ENCODE measurements around the gene SENP3. TPM values are rescaled to one million over a fixed set of nuclear protein-coding genes. Genes with fewer than 3 reads are reported as not detected.
A peak's percentile ranks its signal among the peaks of the same experiment; 100 is the strongest.

SENP3 gene
- total and polyA plus RNA-seq, 9 donors: 33.8 to 43.6 (median 41.3) TPM

- Histone ChIP-seq H3K4me1 (ENCODE audit: control insufficient read depth, insufficient read depth, low read length) (peaks cover 56% of the 10 kb centered on the region), H3K36me3 (ENCODE audit: control insufficient read depth, insufficient read depth, low read length) (peaks cover 28% of the 10 kb centered on the region), H3K27me3 (ENCODE audit: control insufficient read depth, insufficient read depth, low read length) (no peaks in the 10 kb centered on the region), H3K9me3 (replicated peaks; ENCODE audit: control insufficient read depth, low read depth, low read length) (no peaks in the 10 kb centered on the region), H3K27ac (ENCODE audit: low read length) (peak overlapping the region; percentile 98), H3K4me3 (ENCODE audit: low read length) (peak overlapping the region; percentile 83)
- 6% methylated on average over 11 of the region's 22 CpGs for WGBS (ENCODE audit: insufficient coverage)
- peak; percentile 72 for DNase-seq
Observed at GRCh38 chr17:7560172-7561027, 1.3 kb upstream of the SENP3 start.

DNA sequence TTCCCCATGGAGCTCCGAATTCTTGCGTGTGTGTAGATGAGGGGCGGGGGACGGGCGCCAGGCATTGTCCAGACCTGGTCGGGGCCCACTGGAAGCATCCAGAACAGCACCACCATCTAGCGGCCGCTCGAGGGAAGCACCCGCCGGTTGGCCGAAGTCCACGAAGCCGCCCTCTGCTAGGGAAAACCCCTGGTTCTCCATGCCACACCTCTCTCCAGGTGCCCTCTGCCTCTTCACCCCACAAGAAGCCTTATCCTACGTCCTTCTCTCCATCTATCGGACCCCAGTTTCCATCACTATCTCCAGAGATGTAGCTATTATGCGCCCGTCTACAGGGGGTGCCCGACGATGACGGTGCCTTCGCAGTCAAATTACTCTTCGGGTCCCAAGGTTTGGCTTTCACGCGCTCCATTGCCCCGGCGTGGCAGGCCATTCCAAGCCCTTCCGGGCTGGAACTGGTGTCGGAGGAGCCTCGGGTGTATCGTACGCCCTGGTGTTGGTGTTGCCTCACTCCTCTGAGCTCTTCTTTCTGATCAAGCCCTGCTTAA is 617 bp upstream of the SENP3 start:
- Histone ChIP-seq H3K9me3 (replicated peaks; ENCODE audit: control insufficient read depth, low read depth, low read length) (no peaks in the 10 kb centered on the region), H3K4me3 (ENCODE audit: low read length) (peak overlapping the region; percentile 83), H3K27ac (ENCODE audit: low read length) (peak overlapping the region; percentile 98), H3K27me3 (ENCODE audit: control insufficient read depth, insufficient read depth, low read length) (no peaks in the 10 kb centered on the region), H3K4me1 (ENCODE audit: control insufficient read depth, insufficient read depth, low read length) (peaks cover 56% of the 10 kb centered on the region), H3K36me3 (ENCODE audit: control insufficient read depth, insufficient read depth, low read length) (peaks cover 35% of the 10 kb centered on the region)
- peak; percentile 93 for DNase-seq
- WGBS (ENCODE audit: insufficient coverage): under 1% methylated on average over 19 of the region's 32 CpGs

GRCh38 chr17:7562208-7562605 is 488 bp downstream of the SENP3 start:
- Histone ChIP-seq H3K4me3 (ENCODE audit: low read length) (peak overlapping the region; percentile 83), H3K4me1 (ENCODE audit: control insufficient read depth, insufficient read depth, low read length) (peaks cover 53% of the 10 kb centered on the region), H3K27ac (ENCODE audit: low read length) (peak overlapping the region; percentile 82), H3K27me3 (ENCODE audit: control insufficient read depth, insufficient read depth, low read length) (no peaks in the 10 kb centered on the region), H3K36me3 (ENCODE audit: control insufficient read depth, insufficient read depth, low read length) (peaks cover 45% of the 10 kb centered on the region), H3K9me3 (replicated peaks; ENCODE audit: control insufficient read depth, low read depth, low read length) (no peaks in the 10 kb centered on the region)
- DNase-seq: no peak
- 1% methylated on average over 9 of the region's 28 CpGs for WGBS (ENCODE audit: insufficient coverage)

DNA sequence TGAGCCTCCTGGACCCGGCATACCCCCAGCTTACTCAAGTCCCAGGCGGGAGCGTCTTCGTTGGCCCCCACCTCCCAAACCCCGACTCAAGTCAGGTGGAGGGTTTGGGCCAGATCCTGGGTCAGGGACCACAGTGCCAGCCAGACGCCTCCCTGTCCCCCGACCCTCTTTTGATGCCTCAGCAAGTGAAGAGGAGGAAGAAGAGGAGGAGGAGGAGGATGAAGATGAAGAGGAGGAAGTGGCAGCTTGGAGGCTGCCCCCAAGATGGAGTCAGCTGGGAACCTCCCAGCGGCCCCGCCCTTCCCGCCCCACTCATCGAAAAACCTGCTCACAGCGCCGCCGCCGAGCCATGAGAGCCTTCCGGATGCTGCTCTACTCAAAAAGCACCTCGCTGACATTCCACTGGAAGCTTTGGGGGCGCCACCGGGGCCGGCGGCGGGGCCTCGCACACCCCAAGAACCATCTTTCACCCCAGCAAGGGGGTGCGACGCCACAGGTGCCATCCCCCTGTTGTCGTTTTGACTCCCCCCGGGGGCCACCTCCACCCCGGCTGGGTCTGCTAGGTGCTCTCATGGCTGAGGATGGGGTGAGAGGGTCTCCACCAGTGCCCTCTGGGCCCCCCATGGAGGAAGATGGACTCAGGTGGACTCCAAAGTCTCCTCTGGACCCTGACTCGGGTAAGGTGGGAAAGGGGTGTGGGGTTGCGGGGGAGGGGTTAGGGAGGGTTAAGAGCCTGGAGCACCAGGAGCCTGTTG is 1.6 kb downstream of the SENP3 start:
- Histone ChIP-seq H3K27me3 (ENCODE audit: control insufficient read depth, insufficient read depth, low read length) (no peaks in the 10 kb centered on the region), H3K36me3 (ENCODE audit: control insufficient read depth, insufficient read depth, low read length) (peaks cover 50% of the 10 kb centered on the region), H3K9me3 (replicated peaks; ENCODE audit: control insufficient read depth, low read depth, low read length) (no peaks in the 10 kb centered on the region), H3K4me1 (ENCODE audit: control insufficient read depth, insufficient read depth, low read length) (peaks cover 42% of the 10 kb centered on the region), H3K4me3 (ENCODE audit: low read length) (no peak overlapping the region), H3K27ac (ENCODE audit: low read length) (no peak overlapping the region)
- no peak for DNase-seq
- WGBS (ENCODE audit: insufficient coverage): 91% methylated on average over 22 of the region's 30 CpGs

DNA sequence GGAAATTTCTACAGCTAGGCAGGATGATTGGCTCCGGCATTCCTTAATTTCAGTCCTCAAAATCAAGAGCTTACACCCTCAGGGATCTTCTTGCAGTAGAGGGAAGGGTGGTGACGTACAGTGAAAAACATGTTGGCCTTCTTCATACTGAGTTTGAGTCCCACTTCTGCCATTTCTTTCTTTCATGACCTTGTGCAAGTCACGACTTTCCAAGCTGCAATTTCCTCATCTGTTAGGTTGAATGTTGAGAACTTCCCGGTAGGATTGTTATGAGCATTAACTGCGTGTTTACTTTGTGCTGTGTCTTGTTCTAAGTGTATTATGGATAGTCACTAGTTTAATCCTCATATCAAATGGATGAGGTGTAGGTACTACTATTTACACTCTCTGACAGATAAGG is 7.9 kb downstream of the SENP3 start:
- Histone ChIP-seq H3K36me3 (ENCODE audit: control insufficient read depth, insufficient read depth, low read length) (peaks cover 63% of the 10 kb centered on the region), H3K9me3 (replicated peaks; ENCODE audit: control insufficient read depth, low read depth, low read length) (no peaks in the 10 kb centered on the region), H3K4me3 (ENCODE audit: low read length) (no peak overlapping the region), H3K4me1 (ENCODE audit: control insufficient read depth, insufficient read depth, low read length) (peaks cover 14% of the 10 kb centered on the region), H3K27ac (ENCODE audit: low read length) (no peak overlapping the region), H3K27me3 (ENCODE audit: control insufficient read depth, insufficient read depth, low read length) (no peaks in the 10 kb centered on the region)
- no CpG with 5 or more reads among the region's 5 CpGs for WGBS (ENCODE audit: insufficient coverage)
- no peak for DNase-seq

DNA sequence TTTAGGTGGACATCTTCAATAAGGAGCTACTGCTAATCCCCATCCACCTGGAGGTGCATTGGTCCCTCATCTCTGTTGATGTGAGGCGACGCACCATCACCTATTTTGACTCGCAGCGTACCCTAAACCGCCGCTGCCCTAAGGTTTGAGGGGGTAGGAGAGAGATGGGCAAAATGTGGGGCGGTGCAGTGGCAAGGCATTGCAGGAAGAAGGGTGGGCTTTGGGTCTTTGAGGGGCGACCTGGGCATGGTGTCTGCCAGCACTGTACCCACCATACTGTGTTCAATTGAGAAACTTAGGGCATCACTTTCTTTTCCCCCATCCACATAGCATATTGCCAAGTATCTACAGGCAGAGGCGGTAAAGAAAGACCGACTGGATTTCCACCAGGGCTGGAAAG is 8.6 kb downstream of the SENP3 start:
- 75% methylated on average over 2 of the region's 10 CpGs for WGBS (ENCODE audit: insufficient coverage)
- H3K36me3 ChIP-seq (ENCODE audit: control insufficient read depth, insufficient read depth, low read length): peaks cover 63% of the 10 kb centered on the region
- DNase-seq: no peak
- H3K4me1 ChIP-seq (ENCODE audit: control insufficient read depth, insufficient read depth, low read length): peaks cover 20% of the 10 kb centered on the region
- H3K27me3 ChIP-seq (ENCODE audit: control insufficient read depth, insufficient read depth, low read length): no peaks in the 10 kb centered on the region
- H3K4me3 ChIP-seq (ENCODE audit: low read length): no peak overlapping the region
- no peak overlapping the region for H3K27ac ChIP-seq (ENCODE audit: low read length)
- no peaks in the 10 kb centered on the region for H3K9me3 ChIP-seq (replicated peaks; ENCODE audit: control insufficient read depth, low read depth, low read length)

GRCh38 chr17:7572338-7572587 is 10.5 kb downstream of the SENP3 start:
- no peak for DNase-seq
- peak overlapping the region; percentile 87 for H3K27ac ChIP-seq (ENCODE audit: low read length)
- H3K4me1 ChIP-seq (ENCODE audit: control insufficient read depth, insufficient read depth, low read length): peaks cover 28% of the 10 kb centered on the region
- H3K36me3 ChIP-seq (ENCODE audit: control insufficient read depth, insufficient read depth, low read length): peaks cover 64% of the 10 kb centered on the region
- 0% methylated on average over 10 of the region's 11 CpGs for WGBS (ENCODE audit: insufficient coverage)
- H3K9me3 ChIP-seq (replicated peaks; ENCODE audit: control insufficient read depth, low read depth, low read length): no peaks in the 10 kb centered on the region
- peak overlapping the region; percentile 47 for H3K4me3 ChIP-seq (ENCODE audit: low read length)
- no peaks in the 10 kb centered on the region for H3K27me3 ChIP-seq (ENCODE audit: control insufficient read depth, insufficient read depth, low read length)

DNA sequence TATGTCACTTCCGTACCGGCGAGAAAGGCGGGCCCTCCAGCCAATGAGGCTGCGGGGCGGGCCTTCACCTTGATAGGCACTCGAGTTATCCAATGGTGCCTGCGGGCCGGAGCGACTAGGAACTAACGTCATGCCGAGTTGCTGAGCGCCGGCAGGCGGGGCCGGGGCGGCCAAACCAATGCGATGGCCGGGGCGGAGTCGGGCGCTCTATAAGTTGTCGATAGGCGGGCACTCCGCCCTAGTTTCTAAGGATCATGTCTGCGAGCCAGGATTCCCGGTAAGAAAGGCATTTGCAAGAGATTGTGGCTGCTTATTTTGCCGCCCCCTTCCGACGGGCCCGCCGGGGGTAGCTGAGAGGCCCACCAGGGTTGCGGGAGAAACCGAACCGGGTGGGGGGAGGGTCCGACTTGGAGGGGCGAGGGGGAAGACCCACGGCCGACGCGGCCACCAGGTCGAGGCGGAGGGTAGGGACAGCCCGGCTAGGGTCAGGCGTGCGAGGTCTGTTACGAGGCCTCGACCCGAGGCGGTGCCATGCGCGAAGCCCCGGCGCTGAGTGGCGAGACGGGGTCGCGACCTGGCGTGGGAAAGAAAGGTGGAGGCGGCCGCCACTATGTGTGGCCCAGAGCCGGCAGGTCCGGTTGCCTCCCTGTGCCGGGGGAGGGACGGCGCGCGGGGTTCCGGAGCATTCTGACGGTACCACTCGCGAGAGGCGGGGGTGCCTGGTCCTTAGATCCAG is 11.0 kb downstream of the SENP3 start:
- H3K27ac ChIP-seq (ENCODE audit: low read length): peak overlapping the region; percentile 99
- DNase-seq: peak; percentile 100
- peaks cover 65% of the 10 kb centered on the region for H3K36me3 ChIP-seq (ENCODE audit: control insufficient read depth, insufficient read depth, low read length)
- peaks cover 28% of the 10 kb centered on the region for H3K4me1 ChIP-seq (ENCODE audit: control insufficient read depth, insufficient read depth, low read length)
- H3K27me3 ChIP-seq (ENCODE audit: control insufficient read depth, insufficient read depth, low read length): no peaks in the 10 kb centered on the region
- peak overlapping the region; percentile 100 for H3K4me3 ChIP-seq (ENCODE audit: low read length)
- under 1% methylated on average over 73 of the region's 73 CpGs for WGBS (ENCODE audit: insufficient coverage)
- no peaks in the 10 kb centered on the region for H3K9me3 ChIP-seq (replicated peaks; ENCODE audit: control insufficient read depth, low read depth, low read length)

GRCh38 chr17:7573324-7574080 is 11.8 kb downstream of the SENP3 start:
- Histone ChIP-seq H3K9me3 (replicated peaks; ENCODE audit: control insufficient read depth, low read depth, low read length) (no peaks in the 10 kb centered on the region), H3K27ac (ENCODE audit: low read length) (peak overlapping the region; percentile 99), H3K4me3 (ENCODE audit: low read length) (peak overlapping the region; percentile 100), H3K4me1 (ENCODE audit: control insufficient read depth, insufficient read depth, low read length) (peaks cover 28% of the 10 kb centered on the region), H3K27me3 (ENCODE audit: control insufficient read depth, insufficient read depth, low read length) (no peaks in the 10 kb centered on the region), H3K36me3 (ENCODE audit: control insufficient read depth, insufficient read depth, low read length) (peaks cover 72% of the 10 kb centered on the region)
- 0% methylated on average over 51 of the region's 71 CpGs for whole genome bisulfite sequencing (ENCODE audit: insufficient coverage)
- peak; percentile 97 for DNase-seq
